ENCODE data around the gene ERG. TPM values are rescaled to one million over a fixed set of nuclear protein-coding genes. Genes with fewer than 3 reads are reported as not detected.

The ERG gene
- total and polyA plus RNA-seq, 2 donors (not counting 1 experiment from before 2014, with no cell fraction given), result under 0.01 TPM; not detected in 1

- H3K4me3 ChIP-seq (replicated peaks in 1 of 4; ENCODE audit: control extremely low read depth in 1 of 4, insufficient read depth in 1 of 4, low read depth in 3 of 4, low read length in 4 of 4), result no peak overlapping the region
- no peaks in the 10 kb centered on the region for H4K20me1 ChIP-seq (ENCODE audit: control insufficient read depth, extremely low read depth, insufficient read depth, low read length)
- H3K79me2 ChIP-seq (ENCODE audit: control insufficient read depth, insufficient read depth, low read length), result no peaks in the 10 kb centered on the region
- TF ChIP-seq EZH2 (IDR thresholded peaks at IDR 0.05; ENCODE audit: low read length, missing control alignments) (no peak), CTCF (conservative IDR thresholded peaks at IDR 0.05 in 1 of 2, IDR thresholded peaks at IDR 0.05 in 1 of 2; ENCODE audit: low read depth in 1 of 2, low read length in 2 of 2) (no peak)
- H3K27me3 ChIP-seq (ENCODE audit: control insufficient read depth, insufficient read depth, low read length), result no peaks in the 10 kb centered on the region
- no peaks in the 10 kb centered on the region for H3K4me1 ChIP-seq (ENCODE audit: control insufficient read depth, extremely low read depth, insufficient read depth, low read length)
- no peak overlapping the region for H3K4me2 ChIP-seq (ENCODE audit: extremely low read depth, insufficient read depth, low read length)
- H3K36me3 ChIP-seq (ENCODE audit: control insufficient read depth, insufficient read depth, low read length), result no peaks in the 10 kb centered on the region
- no peak overlapping the region for H3K27ac ChIP-seq (ENCODE audit: insufficient read depth, low read length)
- no peak overlapping the region for H3K9ac ChIP-seq (ENCODE audit: insufficient read depth, low read length)
- no peaks in the 10 kb centered on the region for H3K9me3 ChIP-seq (ENCODE audit: control insufficient read depth, insufficient read depth, low read depth, low read length)
- no peak overlapping the region for H2AFZ ChIP-seq (ENCODE audit: low read length)
- DNase-seq (ENCODE audit: low read depth in 2 of 2), result no peak
These were observed 121.6 kb downstream of the ERG start for GRCh38 chr21:38376693-38377092.

GRCh38 chr21:38376235-38376634 is 122.0 kb downstream of the ERG start:
- DNase-seq (ENCODE audit: low read depth in 2 of 2), result no peak
- TF ChIP-seq CTCF (conservative IDR thresholded peaks at IDR 0.05 in 1 of 2, IDR thresholded peaks at IDR 0.05 in 1 of 2; ENCODE audit: low read depth in 1 of 2, low read length in 2 of 2), result no peak
- TF ChIP-seq EZH2 (IDR thresholded peaks at IDR 0.05; ENCODE audit: low read length, missing control alignments), result no peak
- Histone ChIP-seq H3K4me1 (ENCODE audit: control insufficient read depth, extremely low read depth, insufficient read depth, low read length) (no peaks in the 10 kb centered on the region), H2AFZ (ENCODE audit: low read length) (no peak overlapping the region), H3K27ac (ENCODE audit: insufficient read depth, low read length) (no peak overlapping the region), H3K9ac (ENCODE audit: insufficient read depth, low read length) (no peak overlapping the region), H3K36me3 (ENCODE audit: control insufficient read depth, insufficient read depth, low read length) (no peaks in the 10 kb centered on the region), H3K27me3 (ENCODE audit: control insufficient read depth, insufficient read depth, low read length) (no peaks in the 10 kb centered on the region), H3K4me2 (ENCODE audit: extremely low read depth, insufficient read depth, low read length) (no peak overlapping the region), H3K9me3 (ENCODE audit: control insufficient read depth, insufficient read depth, low read depth, low read length) (no peaks in the 10 kb centered on the region), H4K20me1 (ENCODE audit: control insufficient read depth, extremely low read depth, insufficient read depth, low read length) (no peaks in the 10 kb centered on the region), H3K79me2 (ENCODE audit: control insufficient read depth, insufficient read depth, low read length) (no peaks in the 10 kb centered on the region), H3K4me3 (replicated peaks in 1 of 4; ENCODE audit: control extremely low read depth in 1 of 4, insufficient read depth in 1 of 4, low read depth in 3 of 4, low read length in 4 of 4) (no peak overlapping the region)

- no peak for TF ChIP-seq CTCF (conservative IDR thresholded peaks at IDR 0.05 in 1 of 2, IDR thresholded peaks at IDR 0.05 in 1 of 2; ENCODE audit: low read depth in 1 of 2, low read length in 2 of 2)
- TF ChIP-seq EZH2 (IDR thresholded peaks at IDR 0.05; ENCODE audit: low read length, missing control alignments), result no peak
- H3K9ac ChIP-seq (ENCODE audit: insufficient read depth, low read length), result no peak overlapping the region
- no peak overlapping the region for H2AFZ ChIP-seq (ENCODE audit: low read length)
- no peaks in the 10 kb centered on the region for H4K20me1 ChIP-seq (ENCODE audit: control insufficient read depth, extremely low read depth, insufficient read depth, low read length)
- H3K27ac ChIP-seq (ENCODE audit: insufficient read depth, low read length), result no peak overlapping the region
- H3K4me2 ChIP-seq (ENCODE audit: extremely low read depth, insufficient read depth, low read length), result no peak overlapping the region
- no peaks in the 10 kb centered on the region for H3K9me3 ChIP-seq (ENCODE audit: control insufficient read depth, insufficient read depth, low read depth, low read length)
- H3K27me3 ChIP-seq (ENCODE audit: control insufficient read depth, insufficient read depth, low read length), result no peaks in the 10 kb centered on the region
- H3K79me2 ChIP-seq (ENCODE audit: control insufficient read depth, insufficient read depth, low read length), result no peaks in the 10 kb centered on the region
- no peaks in the 10 kb centered on the region for H3K4me1 ChIP-seq (ENCODE audit: control insufficient read depth, extremely low read depth, insufficient read depth, low read length)
- no peak for DNase-seq (ENCODE audit: low read depth in 2 of 2)
- H3K4me3 ChIP-seq (replicated peaks in 1 of 4; ENCODE audit: control extremely low read depth in 1 of 4, insufficient read depth in 1 of 4, low read depth in 3 of 4, low read length in 4 of 4), result no peak overlapping the region
- no peaks in the 10 kb centered on the region for H3K36me3 ChIP-seq (ENCODE audit: control insufficient read depth, insufficient read depth, low read length)
These were observed 130.6 kb downstream of the ERG start for GRCh38 chr21:38367646-38368045.

All from fibroblast of lung (primary cell).